Stomach (tissue), 4 donors: ENCODE results near the gene RTN4RL1.

Experiments used
- CTCF ChIP-seq, 7 experiments: fragments of 450-650 bp in 4 of 7; fragments of 200-600 bp in 3 of 7; sonication (generic) in 3 of 7; IDR thresholded peaks; one replicate each; pipeline ENCODE4 v1.5.1; 2016 to 2019; ENCODE audit warnings: antibody characterized with exemption in 7 of 7, control low read depth in 2 of 7, mild to moderate bottlenecking in 1 of 7
- POLR2AphosphoS5 ChIP-seq, 3 donors: sonication (generic); formaldehyde crosslinking; IDR thresholded peaks; one replicate each; pipeline ENCODE4 v1.6.1; 2016; ENCODE audit warnings: antibody characterized with exemption in 3 of 3

DNA sequence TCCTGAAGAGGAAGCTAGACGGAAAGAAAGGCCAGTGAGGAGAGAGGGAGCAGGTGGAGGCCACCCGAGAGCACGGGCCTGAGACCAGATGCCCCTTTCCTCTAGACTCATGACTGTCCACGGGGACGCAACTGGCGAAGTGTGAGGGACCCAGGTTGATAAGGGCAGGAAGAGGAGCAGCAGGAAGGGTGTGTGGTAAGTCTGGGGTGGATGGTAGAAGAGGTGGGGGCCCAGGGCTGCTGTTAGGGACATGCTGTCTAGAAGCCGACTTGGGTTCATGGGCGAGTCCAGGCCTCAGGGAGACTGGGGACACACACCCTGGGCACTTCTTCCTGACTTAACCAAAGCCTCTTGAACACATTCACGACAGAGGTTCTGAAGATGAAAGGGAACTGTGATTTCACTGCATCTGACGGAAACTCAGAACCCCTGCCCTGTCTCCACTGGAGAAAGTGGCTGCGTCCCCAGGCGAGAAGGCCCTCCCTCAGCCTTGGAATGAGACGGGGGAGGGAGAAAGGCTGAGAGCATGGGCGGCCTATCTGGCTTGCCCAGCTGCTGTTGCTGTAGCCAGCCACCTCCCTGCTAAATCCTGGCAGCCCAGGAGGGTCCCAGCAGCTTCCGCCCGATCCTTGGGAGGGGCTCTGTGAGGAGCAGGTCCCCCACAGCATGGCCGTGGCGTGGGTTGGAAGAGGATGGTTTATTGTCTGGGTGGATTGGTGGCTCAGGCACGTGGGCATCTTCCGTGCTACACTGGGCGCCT lies 35.7 kb upstream of the RTN4RL1 start:
- TF ChIP-seq CTCF (IDR thresholded peaks at IDR 0.05) (no peak), POLR2AphosphoS5 (IDR thresholded peaks at IDR 0.05) (no peak)
